H9 (cell line): Measurements from ENCODE around the gene FGF11. TPM values are rescaled to one million over a fixed set of nuclear protein-coding genes. Genes with fewer than 3 reads are reported as not detected.

ENCODE experiments used
- DNase-seq: peaks from one replicate; pipeline ENCODE4 v3.0.0-alpha.2; 2017
- H2AFZ ChIP-seq: one replicate; pipeline ENCODE4 v1.6.1; 2013; ENCODE audit warnings: mild to moderate bottlenecking, low read length, control low read depth, moderate library complexity
- H2AK5ac ChIP-seq: 2 replicates; pipeline ENCODE4 v1.6.1; 2013; ENCODE audit warnings: low read length, control low read depth, mixed read lengths; ENCODE audit not compliant: insufficient read length
- H2BK120ac ChIP-seq: one replicate; pipeline ENCODE4 v1.6.1; 2013; ENCODE audit warnings: low read depth, mild to moderate bottlenecking, low read length, control low read depth, inconsistent platforms; ENCODE audit not compliant: poor library complexity, severe bottlenecking
- H2BK12ac ChIP-seq: 2 replicates; pipeline ENCODE4 v1.6.1; 2013; ENCODE audit warnings: low read length, control low read depth, mixed read lengths, low read depth; ENCODE audit not compliant: insufficient read length
- H2BK15ac ChIP-seq: 2 replicates; pipeline ENCODE4 v1.6.1; 2013; ENCODE audit warnings: low read depth, low read length, control low read depth
- H2BK20ac ChIP-seq: one replicate; pipeline ENCODE4 v1.6.1; 2013; ENCODE audit warnings: low read depth, mild to moderate bottlenecking, low read length, control low read depth, inconsistent platforms; ENCODE audit not compliant: poor library complexity, severe bottlenecking
- H2BK5ac ChIP-seq: 2 replicates; pipeline ENCODE4 v1.6.1; 2013; ENCODE audit warnings: low read length, control low read depth, mixed read lengths; ENCODE audit not compliant: insufficient read length
- H3K14ac ChIP-seq: 2 replicates; pipeline ENCODE4 v1.6.1; 2013; ENCODE audit warnings: low read length, control low read depth; ENCODE audit not compliant: insufficient read depth
- H3K18ac ChIP-seq: 2 replicates; pipeline ENCODE4 v1.6.1; 2013; ENCODE audit warnings: low read depth, mild to moderate bottlenecking, mixed read lengths, low read length, control low read depth; ENCODE audit not compliant: insufficient read length
- H3K23ac ChIP-seq: 2 replicates; pipeline ENCODE4 v1.6.1; 2013; ENCODE audit warnings: low read length, control low read depth, mixed read lengths, low read depth; ENCODE audit not compliant: insufficient read length
- H3K23me2 ChIP-seq: 2 replicates; pipeline ENCODE4 v1.6.1; 2013; ENCODE audit warnings: low read depth, mild to moderate bottlenecking, mixed read lengths, low read length, control low read depth; ENCODE audit not compliant: insufficient read length, poor library complexity, severe bottlenecking
- H3K27ac ChIP-seq: 2 replicates; pipeline ENCODE4 v1.5.1; 2013; ENCODE audit warnings: low read length, control low read depth, mixed read lengths, low read depth; ENCODE audit not compliant: insufficient read length
- H3K27me3 ChIP-seq: 2 replicates; pipeline ENCODE4 v1.6.1; 2013; ENCODE audit warnings: low read length, control low read depth, inconsistent platforms; ENCODE audit not compliant: insufficient read depth
- H3K4ac ChIP-seq: 2 replicates; pipeline ENCODE4 v1.6.1; 2013; ENCODE audit warnings: low read depth, mild to moderate bottlenecking, control low read depth, inconsistent platforms, low read length, moderate library complexity
- H3K4me1 ChIP-seq: 2 replicates; pipeline ENCODE4 v1.6.1; 2013; ENCODE audit warnings: low read length, control low read depth, inconsistent platforms; ENCODE audit not compliant: insufficient read depth
- H3K4me2 ChIP-seq: 2 replicates; pipeline ENCODE4 v1.6.1; 2013; ENCODE audit warnings: low read length, control low read depth, mixed read lengths; ENCODE audit not compliant: insufficient read length, insufficient read depth
- H3K56ac ChIP-seq: 2 replicates; pipeline ENCODE4 v1.6.1; 2013; ENCODE audit warnings: low read depth, mild to moderate bottlenecking, mixed read lengths, low read length, control low read depth; ENCODE audit not compliant: insufficient read length
- H3K79me1 ChIP-seq: 2 replicates; pipeline ENCODE4 v1.6.1; 2013; ENCODE audit warnings: low read depth, mild to moderate bottlenecking, moderate library complexity, low read length, control low read depth, inconsistent platforms; ENCODE audit not compliant: insufficient read depth, poor library complexity, severe bottlenecking
- H3K79me2 ChIP-seq: 2 replicates; pipeline ENCODE4 v1.6.1; 2013; ENCODE audit warnings: low read length, control low read depth, inconsistent platforms; ENCODE audit not compliant: insufficient read depth
- H3K9ac ChIP-seq: 2 replicates; pipeline ENCODE4 v1.6.1; 2013; ENCODE audit warnings: low read length, control low read depth, mixed read lengths; ENCODE audit not compliant: insufficient read length; ENCODE audit errors: extremely low read depth
- H3K9me3 ChIP-seq: one replicate; pipeline ENCODE4 v1.6.1; 2013; ENCODE audit warnings: low read depth, low read length, inconsistent platforms; ENCODE audit not compliant: control insufficient read depth
- H3T11ph ChIP-seq: one replicate; pipeline ENCODE4 v1.6.1; 2013; ENCODE audit warnings: mild to moderate bottlenecking, low read length, control low read depth, inconsistent platforms
- H4K20me1 ChIP-seq: one replicate; pipeline ENCODE4 v1.6.1; 2013; ENCODE audit not compliant: control insufficient read depth, insufficient read length, insufficient read depth
- H4K5ac ChIP-seq: 2 replicates; pipeline ENCODE4 v1.6.1; 2013; ENCODE audit warnings: low read depth, mild to moderate bottlenecking, mixed read lengths, low read length, control low read depth; ENCODE audit not compliant: insufficient read length
- H4K8ac ChIP-seq: replicated peaks from 2 replicates; pipeline ENCODE4 v1.6.1; 2013; ENCODE audit warnings: low read length, control low read depth, mixed read lengths, low read depth; ENCODE audit not compliant: insufficient read length
- H4K91ac ChIP-seq: 2 replicates; pipeline ENCODE4 v1.6.1; 2013; ENCODE audit warnings: low read depth, mild to moderate bottlenecking, moderate library complexity, mixed read lengths, low read length, control low read depth; ENCODE audit not compliant: insufficient read length
- H3K27ac Mint-ChIP-seq, 3 experiments: 2 replicates in 2 of 3; 3 replicates in 1 of 3; pipeline ENCODE4 v1.8.0; 2020 to 2021; ENCODE audit warnings: mixed read lengths in 3 of 3, mild to moderate bottlenecking in 1 of 3, moderate library complexity in 1 of 3
- H3K27me3 Mint-ChIP-seq: 2 replicates; pipeline ENCODE4 v1.8.0; 2021; ENCODE audit warnings: low read depth, mild to moderate bottlenecking, moderate library complexity, mixed read lengths
- H3K36me3 Mint-ChIP-seq, 3 experiments: 2 replicates in 2 of 3; 3 replicates in 1 of 3; pipeline ENCODE4 v1.8.0; 2020 to 2021; ENCODE audit warnings: low read depth in 3 of 3, mixed read lengths in 3 of 3; ENCODE audit not compliant: insufficient read depth in 1 of 3
- H3K4me1 Mint-ChIP-seq, 2 experiments: 2 replicates each; pipeline ENCODE4 v1.8.0; 2020; ENCODE audit warnings: mixed read lengths in 2 of 2
- H3K4me3 Mint-ChIP-seq, 2 experiments: 2 replicates in 1 of 2; 3 replicates in 1 of 2; pipeline ENCODE4 v1.8.0; 2020 to 2021; ENCODE audit warnings: mild to moderate bottlenecking in 2 of 2, mixed read lengths in 2 of 2, moderate library complexity in 1 of 2
- H3K9me3 Mint-ChIP-seq, 2 experiments: 2 replicates in 1 of 2; 3 replicates in 1 of 2; pipeline ENCODE4 v1.8.0; 2020; ENCODE audit warnings: mild to moderate bottlenecking in 2 of 2, mixed read lengths in 2 of 2, moderate library complexity in 1 of 2
- CTCF ChIP-seq: fragments of 200-600 bp; sonication (generic); conservative IDR thresholded peaks from 3 replicates; pipeline ENCODE4 v1.8.0; 2021; ENCODE audit warnings: antibody characterized with exemption, mild to moderate bottlenecking
- WGBS: extraction: QIAGEN DNeasy Blood & Tissue Kit; methylation state at CpG from one replicate; pipeline ENCODE4 v1.1.7; 2013; ENCODE audit warnings: missing lambda C conversion rate, low lambda C conversion rate, mixed read lengths; ENCODE audit not compliant: insufficient read length; ENCODE audit errors: extremely low coverage; 5-methylcytosine and 5-hydroxymethylcytosine counted together
- total RNA-seq: library from RNA; stranded (reverse); gene quantifications from 2 replicates; pipeline ENCODE4 v1.2.1, GENCODE V29; 2021

Gene FGF11
- total RNA-seq, 1 experiment from 2014 or later: 15.2 TPM

- no peaks in the 10 kb centered on the region for H3K27me3 ChIP-seq
- H4K8ac ChIP-seq: no peak overlapping the region
- peaks cover 7 to 13% of the 10 kb centered on the region in 2 experiments for H3K4me1 Mint-ChIP-seq
- no peak for DNase-seq
- H2AFZ ChIP-seq: no peak overlapping the region
- no peak overlapping the region for H3T11ph ChIP-seq
- H3K56ac ChIP-seq: no peak overlapping the region
- no peaks in the 10 kb centered on the region for H3K79me1 ChIP-seq
- H3K79me2 ChIP-seq: no peaks in the 10 kb centered on the region
- no peak overlapping the region for H2BK5ac ChIP-seq
- no peak overlapping the region for H4K5ac ChIP-seq
- no peak overlapping the region for H2AK5ac ChIP-seq
- no peak overlapping the region for H2BK120ac ChIP-seq
- H4K91ac ChIP-seq: no peak overlapping the region
- H3K23me2 ChIP-seq: no peaks in the 10 kb centered on the region
- no peak overlapping the region for H3K4me3 Mint-ChIP-seq
- WGBS: no CpG with 5 or more reads among the region's 33 CpGs
- H3K14ac ChIP-seq: no peak overlapping the region
- H2BK15ac ChIP-seq: no peak overlapping the region
- peaks cover 8% of the 10 kb centered on the region; the same call in 1 of the 2 replicates for H3K4me1 ChIP-seq
- no peaks in the 10 kb centered on the region for H3K9me3 ChIP-seq
- H3K36me3 Mint-ChIP-seq: peaks cover 3 to 20% (median 18%) of the 10 kb centered on the region in 3 experiments; a peak in 5 of 7 replicates
- peak overlapping the region in 2 of 3 experiments; percentile 59 to 93; a peak in 3 of 7 replicates for H3K27ac Mint-ChIP-seq
- H3K9ac ChIP-seq: no peak overlapping the region
- no peak overlapping the region for H3K23ac ChIP-seq
- no peak overlapping the region for H3K27ac ChIP-seq
- H3K9me3 Mint-ChIP-seq: no peaks in the 10 kb centered on the region
- no peak overlapping the region for H3K18ac ChIP-seq
- H2BK20ac ChIP-seq: no peak overlapping the region
- H3K27me3 Mint-ChIP-seq: no peaks in the 10 kb centered on the region
- no peak overlapping the region for H2BK12ac ChIP-seq
- H4K20me1 ChIP-seq: peaks cover 2% of the 10 kb centered on the region
- H3K4me2 ChIP-seq: no peak overlapping the region
- no peak for TF ChIP-seq CTCF
- no peak overlapping the region for H3K4ac ChIP-seq
Observed at GRCh38 chr17:7465597-7466275, 26.4 kb downstream of the FGF11 start.
